Stimulated activated CD8-positive, alpha-beta memory T cell treated with anti-CD3 and anti-CD28 coated beads, Interleukin-15, amount 100 ng/mL, for 1 hour (primary cell): ENCODE results near the gene KRTAP4-8.
"Not testable (repeated sequence)": the region's sequence is repeated elsewhere in the genome, so short reads cannot be mapped to it uniquely, and the experiment has no call there.

Source experiments
- DNase-seq: peaks from one replicate; pipeline ENCODE4 v3.0.0-alpha.2; 2020; ENCODE audit warnings: low read depth

Gene KRTAP4-8

DNA sequence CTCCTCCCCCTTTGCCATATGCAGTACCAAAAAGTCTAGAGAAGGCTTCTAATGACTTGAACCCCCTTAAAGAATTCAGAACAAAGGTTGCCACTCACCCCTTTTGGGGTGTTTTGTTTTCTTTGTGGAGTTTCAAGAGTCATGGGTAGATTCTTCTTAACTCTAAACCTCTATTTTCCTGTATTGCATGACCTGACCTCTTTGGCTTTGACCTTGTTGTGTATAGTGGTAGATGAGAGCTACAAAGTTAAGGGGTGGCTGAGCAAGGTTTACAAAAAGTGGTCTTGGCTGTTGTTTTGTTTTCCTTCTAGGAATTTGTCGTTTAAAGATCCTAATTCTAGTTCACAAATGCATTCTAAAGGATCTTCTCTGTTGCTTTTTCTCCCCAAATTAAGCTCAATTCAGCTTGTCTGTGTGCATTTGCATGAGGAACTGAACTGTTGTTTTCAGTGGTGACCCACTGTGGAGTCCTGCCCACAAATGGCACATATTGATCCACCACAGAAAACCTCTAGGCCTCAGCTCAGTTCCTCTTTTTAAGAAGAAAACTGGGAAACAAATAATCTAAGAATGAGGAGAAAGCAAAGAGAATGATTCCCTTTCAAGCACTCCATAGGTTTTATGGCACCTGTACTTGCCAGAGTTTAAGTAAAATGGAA is 10.9 kb upstream of the KRTAP4-8 start:
- DNase-seq = not testable (repeated sequence)

- DNase-seq = no peak
Measured at GRCh38 chr17:41107941-41108450, 10.1 kb upstream of the KRTAP4-8 start.

- not testable (repeated sequence) for DNase-seq
Measured at GRCh38 chr17:41105347-41105746, 7.4 kb upstream of the KRTAP4-8 start, which contains the start of gene KRTAP4-9. Gene KRTAP4-9 (plus strand): TSS chr17:41105389. CDS start chr17:41105389, 0 bp downstream.

DNA sequence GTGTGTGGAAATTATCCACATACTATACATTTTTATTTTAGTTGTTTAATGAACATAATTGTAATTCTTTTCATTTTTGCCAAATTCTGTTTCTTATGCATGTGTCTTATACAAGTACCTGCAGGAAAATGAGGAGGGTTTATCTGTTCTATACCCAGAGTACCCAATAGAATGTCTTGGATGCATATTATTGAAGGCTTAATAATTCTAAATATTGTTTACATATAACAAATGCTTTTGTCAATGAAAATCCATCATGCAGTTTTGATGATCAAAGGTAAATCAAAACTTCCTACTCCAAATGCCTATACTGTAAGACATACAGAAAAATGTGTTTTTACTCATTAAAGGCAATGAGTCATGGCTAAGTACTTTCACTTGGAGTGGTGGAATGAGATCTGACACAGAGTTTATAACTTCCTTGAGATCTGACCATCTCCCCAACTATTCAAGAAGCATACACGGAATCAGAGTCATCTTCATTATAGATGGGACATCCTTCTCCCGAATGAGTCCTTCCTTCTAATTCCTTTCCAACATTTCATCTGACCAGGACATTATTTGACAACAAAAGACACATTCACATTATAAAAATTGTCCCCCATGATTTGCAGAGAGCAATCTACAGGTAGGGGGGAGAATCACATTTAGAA is 6.6 kb upstream of the KRTAP4-8 start:
- DNase-seq = not testable (repeated sequence)

DNA sequence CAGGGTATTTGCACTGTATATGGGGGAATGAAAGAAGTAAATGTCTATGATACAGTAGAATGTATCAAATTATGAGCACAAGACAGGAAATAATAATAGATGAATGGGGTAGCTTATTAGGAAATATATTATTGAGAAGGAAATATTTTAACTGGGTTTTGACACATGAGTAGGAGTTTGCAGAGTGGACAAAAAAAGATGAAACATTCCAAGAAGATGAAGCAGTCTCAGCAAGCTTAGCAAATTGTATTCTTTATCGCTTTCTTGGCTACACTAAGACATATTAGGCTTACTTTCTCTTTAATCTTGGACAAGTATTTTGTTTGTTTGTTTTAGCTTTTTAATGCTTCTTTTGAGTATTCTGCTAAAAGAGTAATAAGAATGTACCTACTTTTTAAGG is 6.0 kb upstream of the KRTAP4-8 start:
- DNase-seq = no peak

DNA sequence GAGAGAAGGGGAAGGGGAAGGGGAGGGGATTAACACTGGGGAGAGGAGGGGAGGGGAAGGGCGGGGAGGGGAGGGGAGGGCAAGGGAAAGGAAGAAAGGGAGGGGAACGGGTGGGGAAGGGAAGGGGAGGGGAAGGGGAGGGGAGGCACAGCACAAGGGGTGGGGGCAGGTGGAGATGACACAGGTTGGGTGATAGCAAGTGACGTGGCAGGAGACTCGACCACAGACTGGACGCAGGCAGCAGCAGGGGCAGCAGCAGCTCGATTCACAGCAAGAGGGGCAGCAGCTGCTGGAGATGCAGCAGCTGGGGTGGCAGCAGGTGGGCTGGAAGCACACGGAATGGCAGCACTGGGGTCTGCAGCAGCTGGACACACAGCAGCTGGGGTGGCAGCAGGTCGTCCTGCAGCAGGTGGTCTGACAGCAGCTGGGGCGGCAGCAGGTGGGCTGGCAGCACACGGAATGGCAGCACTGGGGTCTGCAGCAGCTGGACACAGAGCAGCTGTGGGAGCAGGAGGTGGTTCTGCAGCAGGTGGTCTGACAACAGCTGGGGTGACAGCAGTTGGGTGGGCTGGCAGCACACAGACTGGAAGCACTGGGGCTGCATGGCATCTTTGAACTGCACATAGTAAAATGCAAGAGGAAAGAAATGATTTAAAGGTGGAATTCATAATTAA is 3.8 kb upstream of the KRTAP4-8 start, which contains the start of gene KRTAP4-16:
TSS of gene KRTAP4-16 (minus strand) at position 624 of the 674 bp plus-strand sequence. CDS start at position 624, 0 bp downstream.
- DNase-seq = no peak

- DNase-seq = not testable (repeated sequence)
Measured at GRCh38 chr17:41099682-41100480, 1.9 kb upstream of the KRTAP4-8 start.

DNA sequence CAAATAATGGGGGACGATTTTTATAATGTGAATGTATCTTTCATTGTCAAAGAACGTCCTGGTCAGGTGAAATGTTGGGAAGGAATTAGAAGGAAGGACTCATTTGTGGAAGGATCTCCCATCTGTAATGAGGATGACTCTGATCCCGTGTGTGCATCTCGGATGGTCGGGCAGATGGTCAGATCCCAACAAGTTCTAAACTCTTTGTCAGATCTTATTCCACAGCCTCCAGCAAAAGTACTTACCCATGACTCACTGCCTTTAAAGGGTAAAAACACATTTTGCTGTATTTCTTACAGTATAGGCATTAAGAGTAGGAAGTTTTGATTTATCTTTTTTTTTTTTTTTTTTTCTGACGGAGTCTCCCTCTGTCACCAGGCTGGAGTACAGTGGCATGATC is 539 bp upstream of the KRTAP4-8 start:
- DNase-seq = no peak

DNA sequence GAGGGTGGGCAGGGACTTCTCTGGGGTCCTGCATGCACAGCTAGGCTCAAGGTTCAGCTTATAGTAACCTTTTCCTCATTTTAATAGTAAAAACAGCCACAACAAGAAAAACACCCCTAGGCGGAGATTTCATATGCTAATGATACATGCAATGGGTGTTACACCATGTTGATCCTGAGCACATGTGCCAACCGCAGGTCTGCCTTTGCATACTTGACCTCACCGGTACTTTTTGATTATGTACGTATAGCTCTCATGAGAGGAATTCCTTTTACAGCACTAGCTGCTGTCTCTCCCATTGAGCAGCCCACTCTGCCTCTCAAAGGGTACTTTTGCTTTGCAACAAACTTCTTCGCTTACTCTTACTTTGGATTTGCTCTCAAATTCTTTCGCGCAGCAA is 1.9 kb downstream of the KRTAP4-8 start:
- DNase-seq = no peak

DNA sequence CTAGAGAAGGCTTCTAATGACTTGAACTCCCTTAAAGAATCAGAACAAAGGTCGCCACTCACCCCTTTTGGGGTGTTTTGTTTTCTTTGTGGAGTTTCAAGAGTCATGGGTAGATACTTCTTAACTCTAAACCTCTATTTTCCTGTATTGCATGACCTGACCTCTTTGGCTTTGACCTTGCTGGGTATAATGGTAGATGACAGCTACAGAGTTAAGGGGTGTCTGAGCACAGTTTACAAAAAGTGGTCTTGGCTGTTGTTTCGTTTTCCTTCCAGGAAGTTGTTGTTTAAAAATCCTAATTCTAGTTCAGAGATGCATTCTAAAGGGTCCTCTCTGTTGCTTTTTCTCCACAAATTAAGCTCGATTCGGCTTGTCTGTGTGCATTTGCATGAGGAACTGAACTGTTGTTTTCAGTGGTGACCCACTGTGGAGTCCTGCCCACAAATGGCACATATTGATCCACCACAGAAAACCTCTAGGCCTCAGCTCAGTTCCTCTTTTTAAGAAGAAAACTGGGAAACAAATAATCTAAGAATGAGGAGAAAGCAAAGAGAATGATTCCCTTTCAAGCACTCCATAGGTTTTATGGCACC is 9.1 kb downstream of the KRTAP4-8 start:
- DNase-seq = not testable (repeated sequence)

GRCh38 chr17:41084100-41084856 is 13.7 kb downstream of the KRTAP4-8 start, which contains the start of gene KRTAP4-7:
Gene KRTAP4-7 (plus strand): TSS chr17:41084150. CDS start chr17:41084207, 57 bp downstream.
- DNase-seq = not testable (repeated sequence)

DNA sequence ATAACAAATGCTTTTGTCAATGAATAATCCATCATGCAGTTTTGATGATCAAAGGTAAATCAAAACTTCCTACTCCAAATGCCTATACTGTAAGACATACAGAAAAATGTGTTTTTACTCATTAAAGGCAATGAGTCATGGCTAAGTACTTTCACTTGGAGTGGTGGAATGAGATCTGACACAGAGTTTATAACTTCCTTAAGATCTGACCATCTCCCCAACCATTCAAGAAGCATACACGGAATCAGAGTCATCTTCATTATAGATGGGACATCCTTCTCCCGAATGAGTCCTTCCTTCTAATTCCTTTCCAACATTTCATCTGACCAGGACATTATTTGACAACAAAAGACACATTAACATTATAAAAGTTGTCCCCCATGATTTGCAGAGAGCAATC is 14.5 kb downstream of the KRTAP4-8 start:
- not testable (repeated sequence) for DNase-seq

- no peak for DNase-seq
Measured at GRCh38 chr17:41082626-41083025, 15.3 kb downstream of the KRTAP4-8 start.

DNA sequence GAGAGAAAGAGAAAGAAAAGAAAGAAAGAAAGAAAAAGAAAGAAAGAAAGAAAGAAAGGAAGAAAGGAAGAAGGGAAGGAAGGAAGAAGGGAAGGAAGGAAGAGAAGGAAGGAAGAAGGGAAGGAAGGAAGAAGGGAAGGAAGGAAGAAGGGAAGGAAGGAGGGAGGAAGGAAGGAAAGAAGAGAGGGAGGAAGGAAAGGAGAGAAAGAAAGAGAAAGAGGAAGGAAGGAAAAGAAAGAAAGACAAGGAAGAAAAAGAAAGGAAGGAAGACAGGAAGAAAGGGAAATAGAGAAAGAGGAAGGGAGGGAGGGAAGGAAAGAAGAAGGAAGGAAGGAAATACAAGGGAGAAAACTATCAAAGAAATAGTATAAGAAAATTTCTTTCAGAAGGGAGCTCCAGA is 21.2 kb downstream of the KRTAP4-8 start:
- DNase-seq = no peak

DNA sequence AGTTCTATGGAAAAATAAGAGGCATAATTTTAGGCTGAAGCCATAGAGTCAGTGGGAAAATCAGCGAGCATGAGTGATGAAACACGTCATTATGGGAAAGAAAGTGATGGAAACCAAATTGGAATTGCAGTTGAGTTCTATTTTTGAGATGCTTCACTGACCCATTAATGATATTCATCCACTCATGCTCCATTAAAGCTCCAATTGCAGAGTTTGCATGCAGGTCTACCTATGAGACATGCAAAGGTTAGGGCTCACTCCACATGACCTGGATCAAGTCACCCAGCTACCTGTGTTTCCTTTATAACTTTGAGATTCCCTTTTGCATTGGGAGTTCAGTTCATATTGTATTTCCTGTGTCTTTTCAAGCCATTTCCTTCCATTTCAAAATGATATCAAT is 24.3 kb downstream of the KRTAP4-8 start:
- no peak for DNase-seq

GRCh38 chr17:41071606-41072360 is 26.2 kb downstream of the KRTAP4-8 start:
- DNase-seq = no peak

DNA sequence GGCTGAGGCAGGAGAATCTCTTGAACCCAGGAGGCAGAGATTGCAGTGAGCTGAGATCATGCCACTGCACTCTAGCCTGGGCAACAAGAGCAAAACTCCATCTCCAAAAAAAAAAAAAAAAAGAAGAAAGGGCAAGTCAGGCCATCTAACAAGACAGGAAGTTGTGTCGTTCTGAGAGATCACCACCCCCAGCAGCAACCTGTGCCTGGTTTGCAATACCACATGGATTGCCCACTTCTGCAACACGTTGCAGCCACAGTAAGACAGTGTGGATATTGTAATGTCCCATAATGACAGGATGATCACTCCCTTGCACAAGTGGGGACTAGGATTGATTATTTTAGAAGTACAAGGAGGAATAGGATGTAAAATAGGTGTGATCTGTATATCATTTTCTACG is 28.9 kb downstream of the KRTAP4-8 start:
- DNase-seq = no peak

- no peak for DNase-seq
Measured at GRCh38 chr17:41067281-41067680, 30.7 kb downstream of the KRTAP4-8 start.

GRCh38 chr17:41065829-41066624 is 31.9 kb downstream of the KRTAP4-8 start, which contains the start of gene KRTAP2-4:
Gene KRTAP2-4 (minus strand): TSS chr17:41065879. CDS start chr17:41065845, 34 bp downstream.
- no peak for DNase-seq
